ENCODE results near the gene HNF1B.

Gene HNF1B

GRCh38 chr17:37750292-37750691, 5.4 kb upstream of the HNF1B start:
- no peak for TF ChIP-seq CTCF (conservative IDR thresholded peaks at IDR 0.05; ENCODE audit: low read length)
- DNase-seq (ENCODE audit: low read depth) = no peak
- no peak overlapping the region for H3K4me3 ChIP-seq (ENCODE audit: low read length)

- no peak for TF ChIP-seq CTCF (conservative IDR thresholded peaks at IDR 0.05; ENCODE audit: low read length)
- no peak for DNase-seq (ENCODE audit: low read depth)
- no peak overlapping the region for H3K4me3 ChIP-seq (ENCODE audit: low read length)
These were observed 2.4 kb upstream of the HNF1B start for GRCh38 chr17:37747222-37747621.

GRCh38 chr17:37746617-37747016, 1.8 kb upstream of the HNF1B start:
- DNase-seq (ENCODE audit: low read depth) = no peak
- H3K4me3 ChIP-seq (ENCODE audit: low read length) = no peak overlapping the region

GRCh38 chr17:37745801-37746426, 1.1 kb upstream of the HNF1B start:
- DNase-seq (ENCODE audit: low read depth) = no peak
- no peak for TF ChIP-seq CTCF (conservative IDR thresholded peaks at IDR 0.05; ENCODE audit: low read length)
- no peak overlapping the region for H3K4me3 ChIP-seq (ENCODE audit: low read length)

More at GRCh38 chr17:37746617-37747016, 1.8 kb upstream of the HNF1B start:
- no peak for TF ChIP-seq CTCF (conservative IDR thresholded peaks at IDR 0.05; ENCODE audit: low read length)

GRCh38 chr17:37744633-37744927, 279 bp downstream of the HNF1B start:
- no peak overlapping the region for H3K4me3 ChIP-seq (ENCODE audit: low read length)
- DNase-seq (ENCODE audit: low read depth) = no peak
- no peak for TF ChIP-seq CTCF (conservative IDR thresholded peaks at IDR 0.05; ENCODE audit: low read length)

GRCh38 chr17:37743875-37744632, 805 bp downstream of the HNF1B start:
- H3K4me3 ChIP-seq (ENCODE audit: low read length) = no peak overlapping the region
- no peak for TF ChIP-seq CTCF (conservative IDR thresholded peaks at IDR 0.05; ENCODE audit: low read length)
- DNase-seq (ENCODE audit: low read depth) = no peak

GRCh38 chr17:37743612-37743874, 1.3 kb downstream of the HNF1B start:
- DNase-seq (ENCODE audit: low read depth) = no peak
- no peak overlapping the region for H3K4me3 ChIP-seq (ENCODE audit: low read length)
- TF ChIP-seq CTCF (conservative IDR thresholded peaks at IDR 0.05; ENCODE audit: low read length) = no peak

Measured in AG10803 (cell line).